ENCODE results near the gene THAP5.

GRCh38 chr7:108603656-108604306 lies 34.3 kb upstream of the THAP5 start:
- TF ChIP-seq CTCF (IDR thresholded peaks at IDR 0.05 in 8 of 11, conservative IDR thresholded peaks at IDR 0.05 in 3 of 11) (no peak), POLR2A (IDR thresholded peaks at IDR 0.05) (no peak), POLR2AphosphoS5 (IDR thresholded peaks at IDR 0.05) (no peak)
